ENCODE data around the gene LHX1.

GRCh38 chr17:36947922-36948716 lies 10.8 kb downstream of the LHX1 start:
- peak in 1 of 3 experiments; percentile 6; a peak in 1 of 6 replicates for TF ChIP-seq CTCF (IDR thresholded peaks at IDR 0.05 in 2 of 3, conservative IDR thresholded peaks at IDR 0.05 in 1 of 3; ENCODE audit: insufficient read depth in 2 of 3, low read depth in 1 of 3, low read length in 3 of 3)
- no peak for TF ChIP-seq FOXA3 (CRISPR knock-in tag; conservative IDR thresholded peaks at IDR 0.05 in 1 of 2, IDR thresholded peaks at IDR 0.05 in 1 of 2)
- no peak for TF ChIP-seq MAX (CRISPR knock-in tag; IDR thresholded peaks at IDR 0.05)
- TF ChIP-seq TAF1 (IDR thresholded peaks at IDR 0.05; ENCODE audit: control insufficient read depth, extremely low read depth, insufficient read depth, low read length, severe bottlenecking) = no peak
- no peak for TF ChIP-seq POLR2AphosphoS5 (IDR thresholded peaks at IDR 0.05; ENCODE audit: control insufficient read depth, insufficient read depth, low read depth, low read length)
- no peak for TF ChIP-seq NFIC (IDR thresholded peaks at IDR 0.05)
- no peak for TF ChIP-seq HNRNPH1 (optimal IDR thresholded peaks at IDR 0.05; ENCODE audit: low read depth, low read length)
- no peak for TF ChIP-seq HDAC2 (IDR thresholded peaks at IDR 0.05)
- TF ChIP-seq FOXP1 (CRISPR knock-in tag; IDR thresholded peaks at IDR 0.05) = no peak
- TF ChIP-seq ZNF253 (CRISPR knock-in tag; conservative IDR thresholded peaks at IDR 0.05) = no peak
- no peak for TF ChIP-seq ZNF184 (CRISPR knock-in tag; IDR thresholded peaks at IDR 0.05)
- TF ChIP-seq ZNF12 (CRISPR knock-in tag; IDR thresholded peaks at IDR 0.05) = no peak
- no peak for TF ChIP-seq ELK1 (CRISPR knock-in tag; IDR thresholded peaks at IDR 0.05)
- TF ChIP-seq ZNF76 (CRISPR knock-in tag; IDR thresholded peaks at IDR 0.05; ENCODE audit: borderline replicate concordance) = no peak
